ENCODE measurements around the gene IL5.

DNA sequence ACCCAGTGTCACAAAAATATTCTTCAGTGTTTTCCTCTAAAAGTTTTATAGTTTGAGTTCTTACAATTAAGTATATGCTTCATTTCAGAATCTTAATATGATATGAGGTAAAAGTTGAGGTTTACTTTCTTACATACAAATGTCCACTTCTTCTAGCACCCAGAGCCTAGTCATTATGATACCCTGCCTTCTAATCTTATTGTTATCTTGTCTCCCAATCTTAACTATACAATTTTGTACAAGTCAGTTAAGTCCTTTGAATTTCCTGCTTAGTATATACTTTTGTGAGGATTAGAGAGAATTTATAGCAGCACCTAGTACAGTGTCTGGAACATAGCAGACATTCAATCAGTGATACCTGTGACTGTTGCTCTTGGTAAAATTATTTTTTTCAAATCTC, 42.7 kb upstream of the IL5 start:
- TF ChIP-seq ZNF124 (CRISPR knock-in tag; IDR thresholded peaks at IDR 0.05) (no peak), PRPF4 (IDR thresholded peaks at IDR 0.05; ENCODE audit: low read depth, low read length, poor library complexity, severe bottlenecking) (no peak)
- TF ChIP-seq, protein P1, sequence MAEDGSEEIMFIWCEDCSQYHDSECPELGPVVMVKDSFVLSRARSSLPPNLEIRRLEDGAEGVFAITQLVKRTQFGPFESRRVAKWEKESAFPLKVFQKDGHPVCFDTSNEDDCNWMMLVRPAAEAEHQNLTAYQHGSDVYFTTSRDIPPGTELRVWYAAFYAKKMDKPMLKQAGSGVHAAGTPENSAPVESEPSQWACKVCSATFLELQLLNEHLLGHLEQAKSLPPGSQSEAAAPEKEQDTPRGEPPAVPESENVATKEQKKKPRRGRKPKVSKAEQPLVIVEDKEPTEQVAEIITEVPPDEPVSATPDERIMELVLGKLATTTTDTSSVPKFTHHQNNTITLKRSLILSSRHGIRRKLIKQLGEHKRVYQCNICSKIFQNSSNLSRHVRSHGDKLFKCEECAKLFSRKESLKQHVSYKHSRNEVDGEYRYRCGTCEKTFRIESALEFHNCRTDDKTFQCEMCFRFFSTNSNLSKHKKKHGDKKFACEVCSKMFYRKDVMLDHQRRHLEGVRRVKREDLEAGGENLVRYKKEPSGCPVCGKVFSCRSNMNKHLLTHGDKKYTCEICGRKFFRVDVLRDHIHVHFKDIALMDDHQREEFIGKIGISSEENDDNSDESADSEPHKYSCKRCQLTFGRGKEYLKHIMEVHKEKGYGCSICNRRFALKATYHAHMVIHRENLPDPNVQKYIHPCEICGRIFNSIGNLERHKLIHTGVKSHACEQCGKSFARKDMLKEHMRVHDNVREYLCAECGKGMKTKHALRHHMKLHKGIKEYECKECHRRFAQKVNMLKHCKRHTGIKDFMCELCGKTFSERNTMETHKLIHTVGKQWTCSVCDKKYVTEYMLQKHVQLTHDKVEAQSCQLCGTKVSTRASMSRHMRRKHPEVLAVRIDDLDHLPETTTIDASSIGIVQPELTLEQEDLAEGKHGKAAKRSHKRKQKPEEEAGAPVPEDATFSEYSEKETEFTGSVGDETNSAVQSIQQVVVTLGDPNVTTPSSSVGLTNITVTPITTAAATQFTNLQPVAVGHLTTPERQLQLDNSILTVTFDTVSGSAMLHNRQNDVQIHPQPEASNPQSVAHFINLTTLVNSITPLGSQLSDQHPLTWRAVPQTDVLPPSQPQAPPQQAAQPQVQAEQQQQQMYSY (CRISPR knock-in tag; IDR thresholded peaks at IDR 0.05), result no peak
- TF ChIP-seq, protein P2, sequence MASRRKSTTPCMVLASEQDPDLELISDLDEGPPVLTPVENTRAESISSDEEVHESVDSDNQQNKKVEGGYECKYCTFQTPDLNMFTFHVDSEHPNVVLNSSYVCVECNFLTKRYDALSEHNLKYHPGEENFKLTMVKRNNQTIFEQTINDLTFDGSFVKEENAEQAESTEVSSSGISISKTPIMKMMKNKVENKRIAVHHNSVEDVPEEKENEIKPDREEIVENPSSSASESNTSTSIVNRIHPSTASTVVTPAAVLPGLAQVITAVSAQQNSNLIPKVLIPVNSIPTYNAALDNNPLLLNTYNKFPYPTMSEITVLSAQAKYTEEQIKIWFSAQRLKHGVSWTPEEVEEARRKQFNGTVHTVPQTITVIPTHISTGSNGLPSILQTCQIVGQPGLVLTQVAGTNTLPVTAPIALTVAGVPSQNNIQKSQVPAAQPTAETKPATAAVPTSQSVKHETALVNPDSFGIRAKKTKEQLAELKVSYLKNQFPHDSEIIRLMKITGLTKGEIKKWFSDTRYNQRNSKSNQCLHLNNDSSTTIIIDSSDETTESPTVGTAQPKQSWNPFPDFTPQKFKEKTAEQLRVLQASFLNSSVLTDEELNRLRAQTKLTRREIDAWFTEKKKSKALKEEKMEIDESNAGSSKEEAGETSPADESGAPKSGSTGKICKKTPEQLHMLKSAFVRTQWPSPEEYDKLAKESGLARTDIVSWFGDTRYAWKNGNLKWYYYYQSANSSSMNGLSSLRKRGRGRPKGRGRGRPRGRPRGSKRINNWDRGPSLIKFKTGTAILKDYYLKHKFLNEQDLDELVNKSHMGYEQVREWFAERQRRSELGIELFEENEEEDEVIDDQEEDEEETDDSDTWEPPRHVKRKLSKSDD (CRISPR knock-in tag; IDR thresholded peaks at IDR 0.05; ENCODE audit: low read depth), result no peak

All from HepG2 (cell line).